Measurements from ENCODE around the gene UGT1A8.
"Not testable (repeated sequence)": the region's sequence is repeated elsewhere in the genome, so short reads cannot be mapped to it uniquely, and the experiment has no call there.

- TF ChIP-seq CTCF (IDR thresholded peaks at IDR 0.05); POLR2AphosphoS5 (IDR thresholded peaks at IDR 0.05); EP300 (IDR thresholded peaks at IDR 0.05; ENCODE audit: low read depth): not testable (repeated sequence)
Measured at GRCh38 chr2:233751212-233752009, 134.0 kb downstream of the UGT1A8 start.
